ENCODE data around the gene SDK2.

SDK2 gene

DNA sequence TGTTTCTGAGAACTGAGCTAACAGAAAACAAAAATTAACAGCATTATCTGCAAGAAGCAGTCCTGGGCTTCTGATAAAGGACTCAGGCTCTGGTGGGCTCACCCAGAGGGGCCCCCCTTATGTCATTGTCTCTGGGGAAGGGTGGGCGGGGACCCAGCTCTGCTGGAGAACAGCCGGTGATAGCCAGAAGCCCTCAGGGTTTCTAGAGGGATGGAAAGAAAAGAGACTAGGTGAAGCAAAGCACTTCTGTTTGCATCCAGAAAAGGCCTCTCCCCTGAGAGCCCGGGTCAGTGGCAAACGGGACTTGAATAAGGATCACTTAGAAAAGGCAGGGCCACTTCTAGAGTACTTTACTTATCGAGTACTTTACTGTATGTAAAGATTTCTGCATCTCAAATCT, 325.4 kb downstream of the SDK2 start:
- Histone ChIP-seq H3K4me3 (replicated peaks; ENCODE audit: insufficient read depth, low read length) (no peak overlapping the region), H3K27ac (replicated peaks) (no peak overlapping the region), H3K27me3 (ENCODE audit: insufficient read depth, poor library complexity, severe bottlenecking) (no peaks in the 10 kb centered on the region)
- TF ChIP-seq SPI1 (IDR thresholded peaks at IDR 0.05; ENCODE audit: borderline replicate concordance, low read depth) (no peak), GABPA (IDR thresholded peaks at IDR 0.05; ENCODE audit: low read depth) (no peak), POLR2AphosphoS5 (IDR thresholded peaks at IDR 0.05; ENCODE audit: low read depth) (no peak)
- TF ChIP-seq, protein P1, sequence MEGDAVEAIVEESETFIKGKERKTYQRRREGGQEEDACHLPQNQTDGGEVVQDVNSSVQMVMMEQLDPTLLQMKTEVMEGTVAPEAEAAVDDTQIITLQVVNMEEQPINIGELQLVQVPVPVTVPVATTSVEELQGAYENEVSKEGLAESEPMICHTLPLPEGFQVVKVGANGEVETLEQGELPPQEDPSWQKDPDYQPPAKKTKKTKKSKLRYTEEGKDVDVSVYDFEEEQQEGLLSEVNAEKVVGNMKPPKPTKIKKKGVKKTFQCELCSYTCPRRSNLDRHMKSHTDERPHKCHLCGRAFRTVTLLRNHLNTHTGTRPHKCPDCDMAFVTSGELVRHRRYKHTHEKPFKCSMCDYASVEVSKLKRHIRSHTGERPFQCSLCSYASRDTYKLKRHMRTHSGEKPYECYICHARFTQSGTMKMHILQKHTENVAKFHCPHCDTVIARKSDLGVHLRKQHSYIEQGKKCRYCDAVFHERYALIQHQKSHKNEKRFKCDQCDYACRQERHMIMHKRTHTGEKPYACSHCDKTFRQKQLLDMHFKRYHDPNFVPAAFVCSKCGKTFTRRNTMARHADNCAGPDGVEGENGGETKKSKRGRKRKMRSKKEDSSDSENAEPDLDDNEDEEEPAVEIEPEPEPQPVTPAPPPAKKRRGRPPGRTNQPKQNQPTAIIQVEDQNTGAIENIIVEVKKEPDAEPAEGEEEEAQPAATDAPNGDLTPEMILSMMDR (IDR thresholded peaks at IDR 0.05; ENCODE audit: insufficient read depth, low read length): no peak
- TF ChIP-seq, protein P2, sequence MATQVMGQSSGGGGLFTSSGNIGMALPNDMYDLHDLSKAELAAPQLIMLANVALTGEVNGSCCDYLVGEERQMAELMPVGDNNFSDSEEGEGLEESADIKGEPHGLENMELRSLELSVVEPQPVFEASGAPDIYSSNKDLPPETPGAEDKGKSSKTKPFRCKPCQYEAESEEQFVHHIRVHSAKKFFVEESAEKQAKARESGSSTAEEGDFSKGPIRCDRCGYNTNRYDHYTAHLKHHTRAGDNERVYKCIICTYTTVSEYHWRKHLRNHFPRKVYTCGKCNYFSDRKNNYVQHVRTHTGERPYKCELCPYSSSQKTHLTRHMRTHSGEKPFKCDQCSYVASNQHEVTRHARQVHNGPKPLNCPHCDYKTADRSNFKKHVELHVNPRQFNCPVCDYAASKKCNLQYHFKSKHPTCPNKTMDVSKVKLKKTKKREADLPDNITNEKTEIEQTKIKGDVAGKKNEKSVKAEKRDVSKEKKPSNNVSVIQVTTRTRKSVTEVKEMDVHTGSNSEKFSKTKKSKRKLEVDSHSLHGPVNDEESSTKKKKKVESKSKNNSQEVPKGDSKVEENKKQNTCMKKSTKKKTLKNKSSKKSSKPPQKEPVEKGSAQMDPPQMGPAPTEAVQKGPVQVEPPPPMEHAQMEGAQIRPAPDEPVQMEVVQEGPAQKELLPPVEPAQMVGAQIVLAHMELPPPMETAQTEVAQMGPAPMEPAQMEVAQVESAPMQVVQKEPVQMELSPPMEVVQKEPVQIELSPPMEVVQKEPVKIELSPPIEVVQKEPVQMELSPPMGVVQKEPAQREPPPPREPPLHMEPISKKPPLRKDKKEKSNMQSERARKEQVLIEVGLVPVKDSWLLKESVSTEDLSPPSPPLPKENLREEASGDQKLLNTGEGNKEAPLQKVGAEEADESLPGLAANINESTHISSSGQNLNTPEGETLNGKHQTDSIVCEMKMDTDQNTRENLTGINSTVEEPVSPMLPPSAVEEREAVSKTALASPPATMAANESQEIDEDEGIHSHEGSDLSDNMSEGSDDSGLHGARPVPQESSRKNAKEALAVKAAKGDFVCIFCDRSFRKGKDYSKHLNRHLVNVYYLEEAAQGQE (IDR thresholded peaks at IDR 0.05; ENCODE audit: insufficient replicate concordance, low read depth): no peak
- no peak for DNase-seq (ENCODE audit: low read depth in 1 of 2, low spot score in 1 of 2)

DNA sequence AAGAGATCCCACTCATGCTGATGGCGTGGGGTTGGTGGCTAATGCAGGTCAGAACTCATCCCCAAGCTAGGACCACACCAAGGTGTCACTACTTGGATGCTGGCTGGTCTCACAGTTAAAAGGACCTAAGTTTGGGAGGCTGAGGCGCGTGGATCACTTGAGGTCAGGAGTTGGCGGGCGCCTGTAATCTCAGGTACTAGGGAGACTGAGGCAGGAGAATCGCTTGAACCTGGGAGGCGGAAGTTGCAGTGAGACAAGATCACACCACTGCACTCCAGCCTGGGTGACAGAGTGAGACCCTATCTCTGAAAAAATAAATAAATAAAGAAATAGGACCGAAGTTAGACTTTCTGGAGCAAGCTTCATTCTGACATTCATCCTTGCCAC, 325.8 kb downstream of the SDK2 start:
- H3K27ac ChIP-seq (replicated peaks): no peak overlapping the region
- no peak for DNase-seq (ENCODE audit: low read depth in 1 of 2, low spot score in 1 of 2)

DNA sequence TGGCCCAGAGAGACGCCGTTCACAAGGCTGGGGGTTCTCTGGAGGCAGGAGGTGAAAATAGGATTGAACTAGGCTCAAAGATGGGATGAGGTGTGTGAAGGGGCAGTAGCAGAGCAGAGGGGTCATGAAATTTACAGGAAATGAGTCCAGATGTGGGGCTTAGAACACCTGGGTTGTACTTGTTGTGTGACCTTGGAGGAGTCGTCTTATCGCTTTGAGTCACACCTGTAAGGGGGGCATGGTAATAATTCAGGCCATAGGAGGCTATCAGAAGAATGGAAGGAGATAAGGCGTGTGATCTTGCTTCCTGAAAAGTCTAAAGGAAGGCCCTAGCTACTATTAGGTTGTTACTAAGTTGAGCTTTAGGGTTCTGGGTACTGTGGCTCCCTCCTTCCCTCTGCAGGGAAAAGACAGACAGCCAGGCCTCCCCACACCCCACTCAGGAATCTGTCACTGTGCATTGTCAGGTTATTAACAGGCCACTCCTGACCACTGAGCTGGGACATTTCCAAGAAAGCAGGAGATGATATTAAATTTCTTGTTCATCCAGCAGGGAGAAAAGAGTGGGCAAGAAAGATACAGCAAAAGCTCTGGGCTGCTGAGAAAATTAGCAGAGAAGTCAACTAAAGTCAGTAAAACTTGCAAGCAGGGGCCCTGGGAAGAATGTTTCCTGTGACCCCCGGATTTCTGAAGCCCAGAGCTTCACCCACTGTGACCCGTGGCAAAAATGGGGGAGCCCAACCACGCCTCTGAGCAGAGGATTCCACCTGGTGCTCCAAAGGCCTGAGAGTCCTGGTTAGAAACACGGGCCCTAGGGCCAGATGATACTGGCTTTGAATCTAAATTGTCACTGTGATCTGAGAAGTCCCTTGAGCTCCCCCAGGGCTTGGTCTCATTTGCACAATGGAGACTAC, 326.5 kb downstream of the SDK2 start:
- no peak overlapping the region for H3K4me3 ChIP-seq (replicated peaks; ENCODE audit: insufficient read depth, low read length)
- no peak for DNase-seq (ENCODE audit: low read depth in 1 of 2, low spot score in 1 of 2)
- no peak for TF ChIP-seq GABPA (IDR thresholded peaks at IDR 0.05; ENCODE audit: low read depth)
- TF ChIP-seq, protein P1 (IDR thresholded peaks at IDR 0.05; ENCODE audit: insufficient read depth, low read length): no peak
- H3K27ac ChIP-seq (replicated peaks): no peak overlapping the region
- H3K27me3 ChIP-seq (ENCODE audit: insufficient read depth, poor library complexity, severe bottlenecking): no peaks in the 10 kb centered on the region

More for the DNA sequence above, 325.8 kb downstream of the SDK2 start:
- Histone ChIP-seq H3K27me3 (ENCODE audit: insufficient read depth, poor library complexity, severe bottlenecking) (no peaks in the 10 kb centered on the region), H3K4me3 (replicated peaks; ENCODE audit: insufficient read depth, low read length) (no peak overlapping the region)
- TF ChIP-seq, protein P2 (IDR thresholded peaks at IDR 0.05; ENCODE audit: insufficient replicate concordance, low read depth): no peak
- no peak for TF ChIP-seq GABPA (IDR thresholded peaks at IDR 0.05; ENCODE audit: low read depth)
- TF ChIP-seq SPI1 (IDR thresholded peaks at IDR 0.05; ENCODE audit: borderline replicate concordance, low read depth): no peak
- TF ChIP-seq, protein P1 (IDR thresholded peaks at IDR 0.05; ENCODE audit: insufficient read depth, low read length): no peak
- TF ChIP-seq POLR2AphosphoS5 (IDR thresholded peaks at IDR 0.05; ENCODE audit: low read depth): no peak
